HG02623 (cell line): ENCODE results near the gene SYMPK.

Experiments
- ATAC-seq: cut with Tn5 transposase; IDR thresholded peaks from one replicate; pipeline ENCODE4 v1.9.1; 2021; ENCODE audit warnings: moderate library complexity; ENCODE audit not compliant: unreplicated experiment

SYMPK gene

GRCh38 chr19:45768655-45768983 is 94.3 kb downstream of the SYMPK start:
- no peak for ATAC-seq

DNA sequence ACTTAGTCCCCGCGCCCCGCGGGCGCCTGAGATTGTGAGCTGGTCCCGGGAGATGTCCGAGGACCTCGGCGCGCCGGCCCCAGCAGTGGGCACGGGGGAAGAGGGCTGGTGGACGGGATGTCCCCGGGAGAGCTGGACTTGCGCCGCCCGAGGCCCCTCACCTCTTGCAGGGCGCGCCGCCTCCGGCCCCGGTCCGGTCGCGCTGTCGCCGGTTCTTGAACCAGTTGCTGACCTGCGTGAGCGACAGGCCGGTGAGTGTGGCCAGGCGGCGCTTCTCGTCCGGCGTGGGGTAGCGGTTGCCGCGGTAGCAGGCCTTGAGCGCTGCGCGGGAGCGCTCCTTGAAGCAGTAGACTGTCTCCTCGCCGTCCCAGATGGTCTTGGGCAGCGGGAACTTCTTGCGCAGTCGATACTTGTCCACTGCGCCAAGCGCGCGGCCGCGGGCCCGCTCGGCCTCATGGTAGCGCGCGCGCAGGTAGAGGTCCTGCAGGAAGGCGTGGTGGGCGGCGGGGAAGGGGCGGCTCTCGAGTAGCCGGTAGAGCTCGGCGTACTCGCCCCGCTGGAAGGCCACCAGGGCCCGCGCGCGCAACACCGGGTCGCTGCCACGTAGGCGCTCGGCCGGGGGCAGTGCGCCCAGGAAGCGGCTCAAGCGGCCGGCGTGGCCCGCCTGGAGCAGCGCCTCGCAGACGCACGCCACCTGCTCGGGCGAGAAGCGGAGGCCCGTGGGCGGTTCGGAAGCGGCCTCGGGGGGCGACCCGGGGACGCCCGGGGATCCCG is 94.9 kb downstream of the SYMPK start:
- ATAC-seq, result no peak

DNA sequence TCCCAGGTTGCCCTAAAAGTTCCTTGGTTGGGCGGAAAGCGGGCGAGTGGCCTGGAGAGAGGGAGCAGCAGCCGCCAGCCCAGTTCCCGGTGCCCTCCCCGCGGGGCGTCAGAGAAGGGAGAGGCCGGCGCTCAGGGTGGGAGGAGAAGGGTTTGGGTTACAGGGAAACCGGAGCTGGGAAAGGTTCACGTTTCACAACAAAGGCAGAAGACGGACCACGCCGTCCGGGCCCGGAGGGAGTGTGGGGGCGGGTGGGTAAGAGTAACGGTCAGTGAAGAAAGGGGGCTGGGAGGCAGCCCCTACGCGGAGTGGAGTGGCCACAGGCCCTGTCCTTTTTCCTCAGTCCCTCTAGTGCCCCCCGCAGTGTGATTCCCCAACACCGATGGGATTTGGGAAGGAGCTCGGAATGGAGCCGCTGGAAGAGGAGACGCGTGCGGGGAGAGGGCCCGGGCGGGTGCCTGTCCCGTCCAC is 95.5 kb downstream of the SYMPK start:
- ATAC-seq, result no peak

DNA sequence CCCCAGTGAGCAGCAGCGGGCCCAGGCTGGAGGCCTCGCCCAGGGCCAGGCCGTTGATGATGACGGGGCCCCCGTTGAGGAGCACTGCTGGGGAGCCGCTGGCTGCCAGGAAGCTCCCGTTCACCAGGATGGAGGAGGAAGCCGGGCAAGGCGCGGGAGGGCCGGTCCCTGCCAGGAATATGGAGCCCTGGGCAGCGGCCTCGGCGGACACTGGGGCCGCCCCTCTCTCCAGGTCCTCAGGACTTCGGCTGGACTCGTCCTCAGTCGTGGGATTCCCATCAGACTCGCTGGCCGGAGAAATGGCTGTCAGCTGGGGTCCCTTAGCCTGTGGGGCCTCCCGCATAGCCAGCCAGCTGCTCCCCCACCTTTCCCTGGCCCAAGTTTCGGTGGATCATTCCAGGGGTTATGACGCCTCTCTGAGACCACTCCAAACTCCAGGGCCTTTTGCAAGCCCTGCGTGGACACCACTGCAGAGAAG is 96.0 kb downstream of the SYMPK start:
- no peak for ATAC-seq

DNA sequence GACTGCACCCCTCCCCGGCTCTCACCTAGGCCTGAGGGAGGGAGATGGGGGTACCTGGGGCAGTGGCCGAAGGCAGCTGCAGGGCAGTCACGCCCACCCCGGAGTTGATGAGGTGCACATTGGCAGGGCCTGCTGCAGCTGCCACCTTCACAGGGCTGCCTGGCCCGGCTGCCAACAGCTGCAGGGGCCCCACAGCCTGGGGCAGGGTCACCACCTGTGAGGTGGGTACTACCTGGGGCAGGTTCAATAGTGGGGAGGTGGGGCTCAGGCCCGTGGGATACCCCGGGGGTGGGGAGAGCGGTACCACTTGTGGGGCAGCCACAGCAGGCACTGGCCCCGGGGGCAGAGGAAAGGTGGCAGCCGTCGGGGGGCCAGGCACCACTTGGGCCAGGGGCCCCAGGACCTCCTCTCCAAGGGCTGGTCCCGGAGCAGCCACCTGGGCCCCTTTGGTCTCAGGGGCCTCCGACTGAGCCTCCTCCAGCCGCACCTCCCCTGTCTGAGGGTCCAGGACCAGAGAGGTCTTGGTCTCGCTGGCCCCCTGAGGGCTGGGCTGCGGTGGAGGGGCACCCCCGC is 96.6 kb downstream of the SYMPK start:
- no peak for ATAC-seq

GRCh38 chr19:45765702-45766295 is 97.1 kb downstream of the SYMPK start:
- no peak for ATAC-seq
